C4-2B (cell line): ENCODE measurements around the gene MEG3.

ENCODE experiments used
- ZFX ChIP-seq: fragments of 450-650 bp; IDR thresholded peaks from 2 replicates; pipeline ENCODE4 v1.6.1; 2017
- TF ChIP-seq, protein P1 (sequence below): fragments of 450-650 bp; conservative IDR thresholded peaks from 2 replicates; pipeline ENCODE4 v1.5.1; 2017; ENCODE audit warnings: mild to moderate bottlenecking

DNA sequence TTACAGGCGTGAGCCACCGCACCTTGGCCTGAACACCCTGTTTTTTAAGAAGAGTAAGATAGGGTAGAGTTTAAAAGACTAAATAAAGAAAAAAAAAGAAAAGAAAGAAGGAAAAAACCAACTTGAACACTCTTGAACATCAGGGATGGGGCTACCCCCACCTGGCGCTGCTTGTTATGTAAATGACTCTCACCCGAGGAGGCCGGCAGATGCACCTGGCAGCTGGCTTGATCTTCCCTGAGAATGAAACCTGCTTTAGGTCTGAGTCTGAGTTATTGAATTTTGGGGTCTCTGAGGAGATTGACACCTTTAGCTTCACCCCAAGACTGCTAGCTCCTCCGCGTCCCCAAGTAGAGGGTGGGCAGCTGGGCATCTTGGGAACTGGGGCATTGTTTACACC, 15.5 kb upstream of the MEG3 start:
- TF ChIP-seq, protein P1, sequence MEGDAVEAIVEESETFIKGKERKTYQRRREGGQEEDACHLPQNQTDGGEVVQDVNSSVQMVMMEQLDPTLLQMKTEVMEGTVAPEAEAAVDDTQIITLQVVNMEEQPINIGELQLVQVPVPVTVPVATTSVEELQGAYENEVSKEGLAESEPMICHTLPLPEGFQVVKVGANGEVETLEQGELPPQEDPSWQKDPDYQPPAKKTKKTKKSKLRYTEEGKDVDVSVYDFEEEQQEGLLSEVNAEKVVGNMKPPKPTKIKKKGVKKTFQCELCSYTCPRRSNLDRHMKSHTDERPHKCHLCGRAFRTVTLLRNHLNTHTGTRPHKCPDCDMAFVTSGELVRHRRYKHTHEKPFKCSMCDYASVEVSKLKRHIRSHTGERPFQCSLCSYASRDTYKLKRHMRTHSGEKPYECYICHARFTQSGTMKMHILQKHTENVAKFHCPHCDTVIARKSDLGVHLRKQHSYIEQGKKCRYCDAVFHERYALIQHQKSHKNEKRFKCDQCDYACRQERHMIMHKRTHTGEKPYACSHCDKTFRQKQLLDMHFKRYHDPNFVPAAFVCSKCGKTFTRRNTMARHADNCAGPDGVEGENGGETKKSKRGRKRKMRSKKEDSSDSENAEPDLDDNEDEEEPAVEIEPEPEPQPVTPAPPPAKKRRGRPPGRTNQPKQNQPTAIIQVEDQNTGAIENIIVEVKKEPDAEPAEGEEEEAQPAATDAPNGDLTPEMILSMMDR, result no peak
- no peak for TF ChIP-seq ZFX
